Astrocyte (in vitro differentiated cells and primary cell): ENCODE data around the gene SLC19A1. TPM values are rescaled to one million over a fixed set of nuclear protein-coding genes. Genes with fewer than 3 reads are reported as not detected.

Experiments
- DNase-seq: peaks from one replicate; pipeline ENCODE4 v3.0.0-alpha.2; 2010; ENCODE audit warnings: low read depth
- FAIRE-seq: peaks from 2 replicates; lab custom pipeline; 2011; peaks lifted over from hg19 to GRCh38; lab: Jason Lieb, UNC
- H2AFZ ChIP-seq: 2 replicates; pipeline ENCODE4 v1.6.0; 2012; ENCODE audit warnings: low read depth, low read length, inconsistent platforms
- H3K27ac ChIP-seq: 2 replicates; pipeline ENCODE4 v1.5.1; 2011; ENCODE audit warnings: low read depth, low read length, inconsistent platforms
- H3K27me3 ChIP-seq: 2 replicates; pipeline ENCODE4 v1.6.0; 2011; ENCODE audit warnings: low read length, inconsistent platforms; ENCODE audit not compliant: insufficient read depth
- H3K36me3 ChIP-seq: 2 replicates; pipeline ENCODE4 v1.5.1; 2011; ENCODE audit warnings: low read length, inconsistent platforms; ENCODE audit not compliant: insufficient read depth
- H3K4me1 ChIP-seq: 2 replicates; pipeline ENCODE4 v1.5.1; 2011; ENCODE audit warnings: low read length, inconsistent platforms; ENCODE audit not compliant: insufficient read depth
- H3K4me2 ChIP-seq: 2 replicates; pipeline ENCODE4 v1.6.0; 2012; ENCODE audit warnings: low read length, inconsistent platforms
- H3K4me3 ChIP-seq: 2 replicates; pipeline ENCODE4 v1.5.1; 2011; ENCODE audit warnings: low read depth, mild to moderate bottlenecking, low read length, inconsistent platforms; ENCODE audit not compliant: insufficient read depth
- H3K79me2 ChIP-seq: 2 replicates; pipeline ENCODE4 v1.6.0; 2012; ENCODE audit warnings: mild to moderate bottlenecking, low read length, inconsistent platforms; ENCODE audit not compliant: insufficient read depth
- H3K9ac ChIP-seq: 2 replicates; pipeline ENCODE4 v1.6.0; 2012; ENCODE audit warnings: mild to moderate bottlenecking, low read length, inconsistent platforms
- H3K9me3 ChIP-seq: 2 replicates; pipeline ENCODE4 v1.5.1; 2012; ENCODE audit warnings: low read depth, mild to moderate bottlenecking, low read length, inconsistent platforms; ENCODE audit not compliant: insufficient read depth
- H4K20me1 ChIP-seq: 2 replicates; pipeline ENCODE4 v1.6.0; 2012; ENCODE audit warnings: low read length, inconsistent platforms; ENCODE audit not compliant: insufficient read depth
- H3K27ac Mint-ChIP-seq: one replicate; pipeline ENCODE4 v1.8.0; 2021; ENCODE audit warnings: mild to moderate bottlenecking, mixed read lengths; ENCODE audit not compliant: unreplicated experiment
- H3K27me3 Mint-ChIP-seq: one replicate; pipeline ENCODE4 v1.8.0; 2021; ENCODE audit warnings: low read depth, mixed read lengths; ENCODE audit not compliant: unreplicated experiment
- H3K36me3 Mint-ChIP-seq: one replicate; pipeline ENCODE4 v1.8.0; 2021; ENCODE audit warnings: low read depth, mixed read lengths; ENCODE audit not compliant: unreplicated experiment
- H3K4me1 Mint-ChIP-seq: one replicate; pipeline ENCODE4 v1.8.0; 2021; ENCODE audit warnings: low read depth, mixed read lengths; ENCODE audit not compliant: unreplicated experiment
- H3K4me3 Mint-ChIP-seq: one replicate; pipeline ENCODE4 v1.8.0; 2021; ENCODE audit warnings: mild to moderate bottlenecking, moderate library complexity, mixed read lengths; ENCODE audit not compliant: unreplicated experiment
- H3K9me3 Mint-ChIP-seq: one replicate; pipeline ENCODE4 v1.8.0; 2021; ENCODE audit warnings: mild to moderate bottlenecking, mixed read lengths; ENCODE audit not compliant: unreplicated experiment
- CTCF ChIP-seq: IDR thresholded peaks from 2 replicates; pipeline ENCODE4 v1.5.1; 2011; ENCODE audit warnings: low read depth, mild to moderate bottlenecking, inconsistent platforms, low read length, moderate library complexity; ENCODE audit not compliant: insufficient read depth
- EZH2 ChIP-seq: IDR thresholded peaks from 2 replicates; pipeline ENCODE4 v1.6.1; 2012; ENCODE audit warnings: mild to moderate bottlenecking, low read length, inconsistent platforms; ENCODE audit not compliant: insufficient read depth
- total RNA-seq: library from RNA; stranded (reverse); gene quantifications from 2 replicates; pipeline ENCODE4 v1.2.1, GENCODE V29; 2021

SLC19A1 gene
- total RNA-seq, 1 donor from 2014 or later = 11.7 TPM

GRCh38 chr21:45576838-45577737 is 34.8 kb upstream of the SLC19A1 start:
- H2AFZ ChIP-seq = no peak overlapping the region
- DNase-seq (no peak), FAIRE-seq (no peak)
- no peaks in the 10 kb centered on the region for H4K20me1 ChIP-seq
- no peak overlapping the region for H3K27ac ChIP-seq
- H3K9ac ChIP-seq = no peak overlapping the region
- Mint-ChIP-seq H3K36me3 (no peaks in the 10 kb centered on the region), H3K27ac (no peak overlapping the region), H3K9me3 (no peaks in the 10 kb centered on the region), H3K4me1 (no peaks in the 10 kb centered on the region), H3K4me3 (no peak overlapping the region), H3K27me3 (peaks cover 27% of the 10 kb centered on the region)
- H3K4me1 ChIP-seq = no peaks in the 10 kb centered on the region
- no peak overlapping the region for H3K4me3 ChIP-seq
- H3K9me3 ChIP-seq = no peaks in the 10 kb centered on the region
- no peaks in the 10 kb centered on the region for H3K36me3 ChIP-seq
- no peaks in the 10 kb centered on the region for H3K79me2 ChIP-seq
- no peak overlapping the region for H3K4me2 ChIP-seq
- peaks cover 2% of the 10 kb centered on the region for H3K27me3 ChIP-seq
- TF ChIP-seq EZH2 = no peak
- TF ChIP-seq CTCF = no peak

GRCh38 chr21:45575993-45576837 is 34.0 kb upstream of the SLC19A1 start:
- peak overlapping the region; percentile 75 for H3K27ac Mint-ChIP-seq
- Histone ChIP-seq H3K36me3 (no peaks in the 10 kb centered on the region), H3K4me1 (no peaks in the 10 kb centered on the region), H3K4me3 (no peak overlapping the region), H3K27me3 (peaks cover 6% of the 10 kb centered on the region), H3K9me3 (no peaks in the 10 kb centered on the region), H3K27ac (no peak overlapping the region), H2AFZ (no peak overlapping the region), H4K20me1 (no peaks in the 10 kb centered on the region), H3K79me2 (no peaks in the 10 kb centered on the region), H3K4me2 (no peak overlapping the region), H3K9ac (no peak overlapping the region)
- H3K9me3 Mint-ChIP-seq = no peaks in the 10 kb centered on the region
- H3K4me3 Mint-ChIP-seq = no peak overlapping the region
- no peaks in the 10 kb centered on the region for H3K4me1 Mint-ChIP-seq
- peaks cover 34% of the 10 kb centered on the region for H3K27me3 Mint-ChIP-seq
- no peaks in the 10 kb centered on the region for H3K36me3 Mint-ChIP-seq
- FAIRE-seq (no peak), DNase-seq (no peak)
- no peak for TF ChIP-seq EZH2
- no peak for TF ChIP-seq CTCF
